Activated B cell treated with CpG ODN at 0.5 μM for 24 hours (primary cell): Measurements from ENCODE around the gene NUBPL. TPM values are rescaled to one million over a fixed set of nuclear protein-coding genes. Genes with fewer than 3 reads are reported as not detected.

Experiments
- ATAC-seq: fragments of 200-7000 bp; cut with Tn5 transposase; one replicate; pipeline ENCODE4 v1.10.0; 2021; ENCODE audit warnings: low read depth, mild to moderate bottlenecking, moderate library complexity
- CTCF ChIA-PET: fragments of 350-600 bp; sonication (Branson Sonifier 250); formaldehyde crosslinking; loops from one replicate; lab custom pipeline; 2021; ENCODE audit warnings: antibody characterized with exemption; lab: Charles Lee
- POLR2A ChIA-PET: fragments of 350-600 bp; sonication (Branson Sonifier 250); formaldehyde crosslinking; loops from one replicate; lab custom pipeline; 2021; ENCODE audit warnings: antibody characterized with exemption; lab: Charles Lee
- DNase-seq: peaks from one replicate; pipeline ENCODE4 v3.0.0; 2022
- H3K27ac Mint-ChIP-seq: one replicate; pipeline ENCODE4 v1.8.0; 2020; ENCODE audit warnings: mixed read lengths
- H3K27me3 Mint-ChIP-seq: one replicate; pipeline ENCODE4 v1.8.0; 2021; ENCODE audit warnings: mixed read lengths
- H3K36me3 Mint-ChIP-seq: one replicate; pipeline ENCODE4 v1.8.0; 2021; ENCODE audit warnings: low read depth, mixed read lengths
- H3K4me1 Mint-ChIP-seq: one replicate; pipeline ENCODE4 v1.8.0; 2021; ENCODE audit warnings: mixed read lengths
- H3K4me3 Mint-ChIP-seq: one replicate; pipeline ENCODE4 v1.8.0; 2020; ENCODE audit warnings: mild to moderate bottlenecking, mixed read lengths
- H3K9me3 Mint-ChIP-seq: one replicate; pipeline ENCODE4 v1.8.0; 2020; ENCODE audit warnings: mixed read lengths
- intact Hi-C: fragments of 100-400 bp; cut with micrococcal nuclease; formaldehyde crosslinking; loops from one replicate; pipeline ENCODE4 v1.15.1; 2024
- total RNA-seq: library from RNA; stranded (reverse); gene quantifications from 2 replicates; pipeline ENCODE4 v1.2.3, GENCODE V29; 2022
- TF ChIP-seq, protein P1 (sequence below): fragments of 200-600 bp; IDR thresholded peaks from one replicate; pipeline ENCODE4 v1.8.0; 2022; ENCODE audit warnings: antibody characterized with exemption, mild to moderate bottlenecking

NUBPL gene
- total RNA-seq, 1 donor from 2014 or later = 11.7 TPM

DNA sequence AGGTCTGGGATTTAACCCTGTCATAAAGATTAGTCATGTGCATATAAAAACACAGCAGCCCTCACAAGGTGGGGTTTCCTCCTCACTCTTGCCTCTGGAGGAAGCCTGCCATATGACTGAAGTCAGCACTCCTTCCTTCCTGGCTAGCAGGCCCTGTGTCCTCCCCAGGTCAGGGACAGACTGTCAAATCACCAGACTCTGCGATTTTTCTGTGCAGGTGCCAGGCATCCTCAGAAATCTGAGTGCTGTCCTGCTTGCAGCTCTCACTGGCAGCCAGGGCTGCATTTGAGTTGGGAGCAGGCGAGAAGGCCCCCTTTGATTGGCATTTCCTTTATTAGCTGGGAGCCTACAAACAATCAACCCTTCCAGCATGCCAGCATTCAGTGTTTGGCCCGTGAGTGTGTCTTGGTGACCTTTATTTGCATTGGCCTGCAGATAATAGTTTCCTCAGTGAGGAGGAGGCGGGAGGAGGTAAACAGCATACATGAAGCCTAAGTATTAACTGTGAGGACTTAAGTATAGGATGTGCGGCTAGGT lies 332.1 kb downstream of the NUBPL start:
- Mint-ChIP-seq H3K27ac (no peak overlapping the region), H3K27me3 (no peaks in the 10 kb centered on the region), H3K9me3 (no peaks in the 10 kb centered on the region), H3K36me3 (no peaks in the 10 kb centered on the region), H3K4me3 (no peak overlapping the region), H3K4me1 (peaks cover 27% of the 10 kb centered on the region)
- ChIA-PET POLR2A (no interaction called here), CTCF (no interaction called here)
- DNase-seq = no peak
- TF ChIP-seq, protein P1, sequence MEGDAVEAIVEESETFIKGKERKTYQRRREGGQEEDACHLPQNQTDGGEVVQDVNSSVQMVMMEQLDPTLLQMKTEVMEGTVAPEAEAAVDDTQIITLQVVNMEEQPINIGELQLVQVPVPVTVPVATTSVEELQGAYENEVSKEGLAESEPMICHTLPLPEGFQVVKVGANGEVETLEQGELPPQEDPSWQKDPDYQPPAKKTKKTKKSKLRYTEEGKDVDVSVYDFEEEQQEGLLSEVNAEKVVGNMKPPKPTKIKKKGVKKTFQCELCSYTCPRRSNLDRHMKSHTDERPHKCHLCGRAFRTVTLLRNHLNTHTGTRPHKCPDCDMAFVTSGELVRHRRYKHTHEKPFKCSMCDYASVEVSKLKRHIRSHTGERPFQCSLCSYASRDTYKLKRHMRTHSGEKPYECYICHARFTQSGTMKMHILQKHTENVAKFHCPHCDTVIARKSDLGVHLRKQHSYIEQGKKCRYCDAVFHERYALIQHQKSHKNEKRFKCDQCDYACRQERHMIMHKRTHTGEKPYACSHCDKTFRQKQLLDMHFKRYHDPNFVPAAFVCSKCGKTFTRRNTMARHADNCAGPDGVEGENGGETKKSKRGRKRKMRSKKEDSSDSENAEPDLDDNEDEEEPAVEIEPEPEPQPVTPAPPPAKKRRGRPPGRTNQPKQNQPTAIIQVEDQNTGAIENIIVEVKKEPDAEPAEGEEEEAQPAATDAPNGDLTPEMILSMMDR = no peak
- no peak for ATAC-seq
- intact Hi-C loops = no loop called here

DNA sequence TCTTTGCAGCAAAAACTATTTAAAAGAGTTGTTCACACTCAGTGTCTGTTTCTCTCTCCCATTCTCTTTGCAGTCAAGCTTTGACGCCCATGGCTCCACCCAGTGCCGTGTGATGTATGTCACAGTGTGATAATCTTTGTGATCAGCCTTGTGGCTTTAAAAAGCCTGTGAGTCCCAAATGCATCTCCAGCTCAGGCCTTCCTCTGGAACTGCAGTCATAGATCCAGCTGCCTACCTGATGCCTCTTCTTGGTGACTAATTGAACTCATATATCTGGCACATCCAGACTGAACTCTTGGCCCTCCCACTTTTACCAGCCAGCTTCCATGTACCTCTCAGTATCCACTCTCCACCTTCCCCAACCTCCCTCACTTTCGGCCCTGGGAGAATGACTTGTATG lies 333.1 kb downstream of the NUBPL start:
- Mint-ChIP-seq H3K27me3 (no peaks in the 10 kb centered on the region), H3K4me3 (no peak overlapping the region), H3K27ac (no peak overlapping the region), H3K36me3 (no peaks in the 10 kb centered on the region), H3K9me3 (no peaks in the 10 kb centered on the region), H3K4me1 (peaks cover 30% of the 10 kb centered on the region)
- ChIA-PET POLR2A (no interaction called here), CTCF (no interaction called here)
- TF ChIP-seq, protein P1 = no peak
- intact Hi-C loops = no loop called here
- ATAC-seq = no peak
- no peak for DNase-seq

DNA sequence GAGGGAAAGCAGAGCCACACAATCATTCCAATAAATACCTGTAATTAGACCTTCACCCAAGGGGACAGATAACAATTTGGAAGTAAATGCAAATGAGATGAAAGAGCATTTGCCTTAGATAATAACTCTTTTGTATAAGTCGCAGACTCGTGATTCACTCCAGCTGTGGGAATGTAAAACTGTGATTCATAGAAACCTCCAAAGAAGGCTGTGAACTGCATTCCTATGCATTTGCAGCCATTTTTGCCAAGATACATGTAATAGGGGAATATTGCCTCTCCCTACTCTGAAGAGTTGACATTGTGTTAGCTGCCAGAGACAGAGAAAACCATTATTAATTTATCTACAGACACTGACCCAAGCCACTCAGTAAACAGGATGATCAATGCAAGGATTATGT lies 334.0 kb downstream of the NUBPL start:
- ATAC-seq (no peak), DNase-seq (no peak)
- no peaks in the 10 kb centered on the region for H3K27me3 Mint-ChIP-seq
- no peak overlapping the region for H3K27ac Mint-ChIP-seq
- ChIA-PET POLR2A (no interaction called here), CTCF (no interaction called here)
- peaks cover 31% of the 10 kb centered on the region for H3K4me1 Mint-ChIP-seq
- no peaks in the 10 kb centered on the region for H3K36me3 Mint-ChIP-seq
- H3K9me3 Mint-ChIP-seq = no peaks in the 10 kb centered on the region
- H3K4me3 Mint-ChIP-seq = no peak overlapping the region
- intact Hi-C loops = no loop called here
- TF ChIP-seq, protein P1 = no peak

GRCh38 chr14:31895646-31896045 lies 334.4 kb downstream of the NUBPL start:
- POLR2A ChIA-PET = interaction anchor here (0.5 kb wide), 1 partner anchor 170 kb away, joined by 3 read pairs; no protein-coding TSS in a partner anchor
- intact Hi-C loops = no loop called here
- no peaks in the 10 kb centered on the region for H3K36me3 Mint-ChIP-seq
- H3K27me3 Mint-ChIP-seq = no peaks in the 10 kb centered on the region
- CTCF ChIA-PET = no interaction called here
- DNase-seq = no peak
- TF ChIP-seq, protein P1 = no peak
- H3K27ac Mint-ChIP-seq = no peak overlapping the region
- ATAC-seq = no peak
- no peaks in the 10 kb centered on the region for H3K9me3 Mint-ChIP-seq
- H3K4me1 Mint-ChIP-seq = peaks cover 31% of the 10 kb centered on the region
- no peak overlapping the region for H3K4me3 Mint-ChIP-seq

GRCh38 chr14:31897581-31898186 lies 336.5 kb downstream of the NUBPL start:
- Mint-ChIP-seq H3K4me3 (no peak overlapping the region), H3K4me1 (peaks cover 31% of the 10 kb centered on the region), H3K27me3 (no peaks in the 10 kb centered on the region), H3K9me3 (no peaks in the 10 kb centered on the region), H3K27ac (no peak overlapping the region), H3K36me3 (no peaks in the 10 kb centered on the region)
- TF ChIP-seq, protein P1 = no peak
- intact Hi-C loops = no loop called here
- ATAC-seq (no peak), DNase-seq (no peak)
- ChIA-PET POLR2A (no interaction called here), CTCF (no interaction called here)
